ENCODE data around the gene LARGE1.

LARGE1 gene

GRCh38 chr22:33793475-33793874 is 126.8 kb downstream of the LARGE1 start:
- Histone ChIP-seq H3K9ac (ENCODE audit: low read depth, low read length) (no peak overlapping the region), H3K36me3 (ENCODE audit: insufficient read depth, low read length) (no peaks in the 10 kb centered on the region; the same call in 1 of the 2 replicates), H3K4me1 (ENCODE audit: insufficient read depth, low read length) (no peaks in the 10 kb centered on the region), H3K9me3 (ENCODE audit: control insufficient read depth, insufficient read depth, low read length) (peaks cover 33% of the 10 kb centered on the region)

- Histone ChIP-seq H3K36me3 (ENCODE audit: insufficient read depth, low read length) (no peaks in the 10 kb centered on the region; the same call in 1 of the 2 replicates), H3K4me1 (ENCODE audit: insufficient read depth, low read length) (no peaks in the 10 kb centered on the region), H3K9ac (ENCODE audit: low read depth, low read length) (no peak overlapping the region), H3K9me3 (ENCODE audit: control insufficient read depth, insufficient read depth, low read length) (peaks cover 36% of the 10 kb centered on the region)
Measured at GRCh38 chr22:33792832-33793231, 127.4 kb downstream of the LARGE1 start.

GRCh38 chr22:33789690-33790253 is 130.5 kb downstream of the LARGE1 start:
- Histone ChIP-seq H3K9ac (ENCODE audit: low read depth, low read length) (no peak overlapping the region), H3K4me1 (ENCODE audit: insufficient read depth, low read length) (no peaks in the 10 kb centered on the region), H3K9me3 (ENCODE audit: control insufficient read depth, insufficient read depth, low read length) (peaks cover 38% of the 10 kb centered on the region), H3K36me3 (ENCODE audit: insufficient read depth, low read length) (no peaks in the 10 kb centered on the region; the same call in 1 of the 2 replicates)

GRCh38 chr22:33788927-33789326 is 131.3 kb downstream of the LARGE1 start:
- Histone ChIP-seq H3K36me3 (ENCODE audit: insufficient read depth, low read length) (no peaks in the 10 kb centered on the region; the same call in 1 of the 2 replicates), H3K9ac (ENCODE audit: low read depth, low read length) (no peak overlapping the region), H3K9me3 (ENCODE audit: control insufficient read depth, insufficient read depth, low read length) (peaks cover 38% of the 10 kb centered on the region), H3K4me1 (ENCODE audit: insufficient read depth, low read length) (no peaks in the 10 kb centered on the region)

GRCh38 chr22:33787645-33788456 is 132.4 kb downstream of the LARGE1 start:
- Histone ChIP-seq H3K9me3 (ENCODE audit: control insufficient read depth, insufficient read depth, low read length) (peaks cover 38% of the 10 kb centered on the region), H3K36me3 (ENCODE audit: insufficient read depth, low read length) (no peaks in the 10 kb centered on the region; the same call in 1 of the 2 replicates), H3K9ac (ENCODE audit: low read depth, low read length) (no peak overlapping the region), H3K4me1 (ENCODE audit: insufficient read depth, low read length) (no peaks in the 10 kb centered on the region)

GRCh38 chr22:33786149-33786548 is 134.1 kb downstream of the LARGE1 start:
- Histone ChIP-seq H3K9ac (ENCODE audit: low read depth, low read length) (no peak overlapping the region), H3K4me1 (ENCODE audit: insufficient read depth, low read length) (no peaks in the 10 kb centered on the region), H3K36me3 (ENCODE audit: insufficient read depth, low read length) (no peaks in the 10 kb centered on the region; the same call in 1 of the 2 replicates), H3K9me3 (ENCODE audit: control insufficient read depth, insufficient read depth, low read length) (peaks cover 23% of the 10 kb centered on the region)

- Histone ChIP-seq H3K36me3 (ENCODE audit: insufficient read depth, low read length) (no peaks in the 10 kb centered on the region; the same call in 1 of the 2 replicates), H3K9me3 (ENCODE audit: control insufficient read depth, insufficient read depth, low read length) (peaks cover 22% of the 10 kb centered on the region), H3K4me1 (ENCODE audit: insufficient read depth, low read length) (no peaks in the 10 kb centered on the region), H3K9ac (ENCODE audit: low read depth, low read length) (no peak overlapping the region)
Measured at GRCh38 chr22:33785283-33785968, 134.8 kb downstream of the LARGE1 start.

GRCh38 chr22:33781411-33781810 is 138.9 kb downstream of the LARGE1 start:
- H3K4me1 ChIP-seq (ENCODE audit: insufficient read depth, low read length), result no peaks in the 10 kb centered on the region

GRCh38 chr22:33780531-33781136 is 139.6 kb downstream of the LARGE1 start:
- H3K4me1 ChIP-seq (ENCODE audit: insufficient read depth, low read length), result no peaks in the 10 kb centered on the region
- H3K9me3 ChIP-seq (ENCODE audit: control insufficient read depth, insufficient read depth, low read length), result no peaks in the 10 kb centered on the region
- no peak overlapping the region for H3K9ac ChIP-seq (ENCODE audit: low read depth, low read length)
- H3K36me3 ChIP-seq (ENCODE audit: insufficient read depth, low read length), result no peaks in the 10 kb centered on the region

More at GRCh38 chr22:33781411-33781810, 138.9 kb downstream of the LARGE1 start:
- H3K36me3 ChIP-seq (ENCODE audit: insufficient read depth, low read length), result no peaks in the 10 kb centered on the region
- no peaks in the 10 kb centered on the region for H3K9me3 ChIP-seq (ENCODE audit: control insufficient read depth, insufficient read depth, low read length)
- H3K9ac ChIP-seq (ENCODE audit: low read depth, low read length), result no peak overlapping the region

- Histone ChIP-seq H3K9ac (ENCODE audit: low read depth, low read length) (no peak overlapping the region), H3K4me1 (ENCODE audit: insufficient read depth, low read length) (no peaks in the 10 kb centered on the region; the same call in 1 of the 2 replicates), H3K9me3 (ENCODE audit: control insufficient read depth, insufficient read depth, low read length) (no peaks in the 10 kb centered on the region; the same call in 1 of the 2 replicates), H3K36me3 (ENCODE audit: insufficient read depth, low read length) (no peaks in the 10 kb centered on the region)
Measured at GRCh38 chr22:33779243-33779642, 141.0 kb downstream of the LARGE1 start.

GRCh38 chr22:33776491-33776890 is 143.8 kb downstream of the LARGE1 start:
- no peaks in the 10 kb centered on the region for H3K36me3 ChIP-seq (ENCODE audit: insufficient read depth, low read length)
- no peak overlapping the region for H3K9ac ChIP-seq (ENCODE audit: low read depth, low read length)
- no peaks in the 10 kb centered on the region; the same call in 1 of the 2 replicates for H3K9me3 ChIP-seq (ENCODE audit: control insufficient read depth, insufficient read depth, low read length)
- peaks cover 3% of the 10 kb centered on the region; the same call in 1 of the 2 replicates for H3K4me1 ChIP-seq (ENCODE audit: insufficient read depth, low read length)

GRCh38 chr22:33774781-33775180 is 145.5 kb downstream of the LARGE1 start:
- H3K4me1 ChIP-seq (ENCODE audit: insufficient read depth, low read length), result peaks cover 4% of the 10 kb centered on the region; the same call in 1 of the 2 replicates
- H3K36me3 ChIP-seq (ENCODE audit: insufficient read depth, low read length), result no peaks in the 10 kb centered on the region
- no peaks in the 10 kb centered on the region; the same call in 1 of the 2 replicates for H3K9me3 ChIP-seq (ENCODE audit: control insufficient read depth, insufficient read depth, low read length)
- no peak overlapping the region for H3K9ac ChIP-seq (ENCODE audit: low read depth, low read length)

- Histone ChIP-seq H3K9ac (ENCODE audit: low read depth, low read length) (no peak overlapping the region), H3K36me3 (ENCODE audit: insufficient read depth, low read length) (no peaks in the 10 kb centered on the region), H3K4me1 (ENCODE audit: insufficient read depth, low read length) (peaks cover 4% of the 10 kb centered on the region; the same call in 1 of the 2 replicates), H3K9me3 (ENCODE audit: control insufficient read depth, insufficient read depth, low read length) (no peaks in the 10 kb centered on the region; the same call in 1 of the 2 replicates)
Measured at GRCh38 chr22:33772745-33773144, 147.5 kb downstream of the LARGE1 start.

- H3K4me1 ChIP-seq (ENCODE audit: insufficient read depth, low read length), result peaks cover 4% of the 10 kb centered on the region; the same call in 1 of the 2 replicates
- H3K9me3 ChIP-seq (ENCODE audit: control insufficient read depth, insufficient read depth, low read length), result no peaks in the 10 kb centered on the region; the same call in 1 of the 2 replicates
- H3K9ac ChIP-seq (ENCODE audit: low read depth, low read length), result no peak overlapping the region
- H3K36me3 ChIP-seq (ENCODE audit: insufficient read depth, low read length), result no peaks in the 10 kb centered on the region
Measured at GRCh38 chr22:33771136-33771535, 149.1 kb downstream of the LARGE1 start.

Measured in ES-I3 (cell line).